Gastrocnemius medialis (tissue), 4 donors: Measurements from ENCODE around the gene ATP5PF. TPM values are rescaled to one million over a fixed set of nuclear protein-coding genes. Genes with fewer than 3 reads are reported as not detected.
"Not testable (repeated sequence)": the region's sequence is repeated elsewhere in the genome, so short reads cannot be mapped to it uniquely, and the experiment has no call there.

ENCODE experiments used
- ATAC-seq, 2 donors: fragments of 150-250 bp; one replicate each; pipeline ENCODE4 v1.9.1; 2016
- DNase-seq, 2 donors: peaks; one replicate each; pipeline ENCODE4 v3.0.0-alpha.2; 2019
- H3K27ac ChIP-seq, 4 donors: fragments of 200-600 bp; sonication (generic); 1 replicate in 1 of 4; 2 replicates in 3 of 4; pipeline ENCODE4 v1.5.1; 2016 to 2018; ENCODE audit warnings: mild to moderate bottlenecking in 2 of 4, moderate library complexity in 1 of 4
- H3K27me3 ChIP-seq, 3 donors: fragments of 200-600 bp; sonication (generic) in 2 of 3; 1 replicate in 1 of 3; 2 replicates in 2 of 3; pipeline versions ENCODE4 v1.5.1 to v1.6.0; 2016 to 2019; ENCODE audit warnings: mild to moderate bottlenecking in 1 of 3, moderate library complexity in 1 of 3
- H3K36me3 ChIP-seq, 2 donors: fragments of 200-600 bp; sonication (generic) in 1 of 2; one replicate each; pipeline ENCODE4 v1.5.1; 2017 to 2018
- H3K4me1 ChIP-seq, 2 donors: fragments of 200-600 bp; sonication (generic) in 1 of 2; one replicate each; pipeline ENCODE4 v1.5.1; 2016 to 2017; ENCODE audit warnings: mild to moderate bottlenecking in 2 of 2
- H3K4me3 ChIP-seq, 4 donors: fragments of 200-600 bp; sonication (generic) in 3 of 4; 1 replicate in 1 of 4; 2 replicates in 3 of 4; pipeline ENCODE4 v1.5.1; 2016 to 2019; ENCODE audit warnings: mild to moderate bottlenecking in 2 of 4
- H3K9me3 ChIP-seq, 3 donors: fragments of 200-600 bp; sonication (generic) in 2 of 3; 1 replicate in 1 of 3; 2 replicates in 2 of 3; pipeline ENCODE4 v1.5.1; 2016 to 2019
- CTCF ChIP-seq, 5 experiments: fragments of 450-650 bp in 3 of 5; fragments of 200-600 bp in 2 of 5; sonication (generic) in 2 of 5; IDR thresholded peaks in 4 of 5; conservative IDR thresholded peaks in 1 of 5; 1 replicate in 4 of 5; 2 replicates in 1 of 5; pipeline ENCODE4 v1.5.1; 2016 to 2019; ENCODE audit warnings: antibody characterized with exemption in 5 of 5, mild to moderate bottlenecking in 3 of 5, moderate library complexity in 3 of 5
- POLR2A ChIP-seq, 2 donors: fragments of 450-650 bp; IDR thresholded peaks; one replicate each; pipeline ENCODE4 v1.6.1; 2017; ENCODE audit warnings: antibody characterized with exemption in 2 of 2, mild to moderate bottlenecking in 2 of 2, moderate library complexity in 2 of 2
- in situ Hi-C, 4 donors: fragments of 200-750 bp; cut with MboI; loops; one replicate each; pipeline versions ENCODE4 v1.15.0 to v1.8.0; 2017; ENCODE audit warnings: low sequenced_read_pairs in 4 of 4
- intact Hi-C: fragments of 100-400 bp; cut with DNase I; formaldehyde crosslinking; loops from one replicate; pipeline ENCODE4 v1.15.1; 2023; ENCODE audit warnings: low total_unique reads
- total RNA-seq, 4 donors: library from RNA; depleted of rRNA; stranded (reverse); fragments of >200 nt; gene quantifications; one replicate each; pipeline versions ENCODE4 v1.1.0 to v1.2.3, GENCODE V29; 2016

Gene ATP5PF
- total RNA-seq, 4 donors from 2014 or later = 155 to 306 (median 198) TPM

DNA sequence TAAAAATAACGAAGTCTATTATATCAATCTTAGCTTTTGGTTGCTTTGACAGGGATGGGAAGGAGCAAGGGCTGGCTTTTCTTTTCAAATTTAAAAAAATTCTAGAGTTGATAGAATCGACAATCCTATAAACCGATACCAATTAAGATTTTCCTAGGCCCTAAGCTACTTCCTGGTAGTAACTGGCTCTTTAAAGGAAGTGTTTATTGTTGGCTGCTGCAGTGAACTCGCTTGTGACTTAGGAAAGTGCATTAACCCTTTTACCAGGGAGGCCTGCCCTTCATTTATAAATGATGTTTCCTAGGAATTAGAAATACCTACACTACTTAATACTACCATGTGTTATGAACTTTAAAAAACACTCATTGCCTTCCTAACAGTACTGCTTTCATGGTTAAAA, 33.2 kb downstream of the ATP5PF start:
- TF ChIP-seq CTCF (IDR thresholded peaks at IDR 0.05 in 4 of 5, conservative IDR thresholded peaks at IDR 0.05 in 1 of 5) (no peak), POLR2A (IDR thresholded peaks at IDR 0.05) (no peak)
- intact Hi-C loops = no loop called here
- H3K36me3 ChIP-seq = no peaks in the 10 kb centered on the region
- no peak for DNase-seq
- no peak for ATAC-seq
- H3K27ac ChIP-seq = peak overlapping the region in 1 of 4 donors; percentile 37
- no peak overlapping the region for H3K4me3 ChIP-seq
- in situ Hi-C loops = no loop called here
- no peaks in the 10 kb centered on the region for H3K4me1 ChIP-seq
- H3K9me3 ChIP-seq = no peaks in the 10 kb centered on the region
- no peaks in the 10 kb centered on the region for H3K27me3 ChIP-seq

- peak overlapping the region in 1 of 4 donors; percentile 37 for H3K27ac ChIP-seq
- no peaks in the 10 kb centered on the region for H3K27me3 ChIP-seq
- no peaks in the 10 kb centered on the region for H3K9me3 ChIP-seq
- TF ChIP-seq POLR2A (IDR thresholded peaks at IDR 0.05) (no peak), CTCF (IDR thresholded peaks at IDR 0.05 in 4 of 5, conservative IDR thresholded peaks at IDR 0.05 in 1 of 5) (no peak)
- ATAC-seq = no peak
- no peak overlapping the region for H3K4me3 ChIP-seq
- H3K36me3 ChIP-seq = no peaks in the 10 kb centered on the region
- H3K4me1 ChIP-seq = no peaks in the 10 kb centered on the region
- no peak for DNase-seq
- intact Hi-C loops = no loop called here
- in situ Hi-C loops = no loop called here
These were observed 34.0 kb downstream of the ATP5PF start for GRCh38 chr21:25700741-25701140.

DNA sequence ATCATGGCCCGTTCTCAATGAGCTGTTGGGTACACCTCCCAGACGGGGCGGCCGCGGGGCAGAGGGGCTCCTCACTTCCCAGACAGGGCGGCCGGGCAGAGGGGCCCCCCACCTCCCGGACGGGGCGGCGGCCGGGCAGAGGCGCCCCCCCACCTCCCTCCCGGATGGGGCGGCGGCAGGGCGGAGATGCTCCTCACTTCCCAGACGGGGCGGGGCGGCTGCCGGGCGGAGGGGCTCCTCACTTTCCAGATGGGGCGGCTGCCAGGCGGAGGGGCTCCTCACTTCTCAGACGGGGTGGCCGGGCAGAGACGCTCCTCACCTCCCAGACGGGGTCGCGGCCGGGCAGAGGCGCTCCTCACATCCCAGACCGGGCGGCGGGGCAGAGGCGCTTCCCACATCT, 39.2 kb downstream of the ATP5PF start:
- in situ Hi-C loops, H3K9me3 ChIP-seq, H3K36me3 ChIP-seq, ATAC-seq, DNase-seq, H3K4me3 ChIP-seq, H3K27ac ChIP-seq, H3K27me3 ChIP-seq, intact Hi-C loops, H3K4me1 ChIP-seq: not testable (repeated sequence)

- H3K27me3 ChIP-seq = no peaks in the 10 kb centered on the region
- H3K9me3 ChIP-seq = no peaks in the 10 kb centered on the region
- no peak for DNase-seq
- in situ Hi-C loops (no loop called here), intact Hi-C loops (no loop called here)
- TF ChIP-seq CTCF (IDR thresholded peaks at IDR 0.05 in 4 of 5, conservative IDR thresholded peaks at IDR 0.05 in 1 of 5) = no peak
- TF ChIP-seq POLR2A (IDR thresholded peaks at IDR 0.05) = no peak
- H3K4me3 ChIP-seq = no peak overlapping the region
- H3K4me1 ChIP-seq = peaks cover 0 to 9% of the 10 kb centered on the region in 2 donors
- H3K27ac ChIP-seq = no peak overlapping the region
- no peak for ATAC-seq
- H3K36me3 ChIP-seq = no peaks in the 10 kb centered on the region
These were observed 42.7 kb downstream of the ATP5PF start for GRCh38 chr21:25691976-25692375.

DNA sequence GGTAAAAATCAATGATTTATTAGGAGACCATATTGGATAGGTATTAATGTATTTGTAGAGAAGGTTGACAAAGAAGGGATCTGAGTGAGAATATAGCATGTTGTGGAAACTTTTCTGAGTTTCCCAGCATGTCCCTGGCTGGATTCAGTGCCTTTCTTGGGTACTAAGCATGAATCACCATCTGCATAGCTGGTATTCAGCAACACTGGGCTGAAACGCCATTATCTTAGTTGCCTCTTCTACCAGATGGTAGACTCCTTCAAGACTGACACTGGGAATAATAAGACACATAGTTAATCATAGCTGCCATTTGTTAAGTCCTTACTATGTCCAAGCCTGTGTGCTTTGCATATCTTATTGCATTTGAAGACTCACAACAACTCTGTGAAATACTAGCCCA, 45.5 kb downstream of the ATP5PF start:
- peaks cover 0 to 9% of the 10 kb centered on the region in 2 donors for H3K4me1 ChIP-seq
- H3K27me3 ChIP-seq = no peaks in the 10 kb centered on the region
- H3K4me3 ChIP-seq = no peak overlapping the region
- in situ Hi-C loops = no loop called here
- intact Hi-C loops = no loop called here
- ATAC-seq (no peak), DNase-seq (no peak)
- no peaks in the 10 kb centered on the region for H3K9me3 ChIP-seq
- H3K27ac ChIP-seq = peak overlapping the region in 2 of 4 donors; percentile 51 to 66
- H3K36me3 ChIP-seq = no peaks in the 10 kb centered on the region
- TF ChIP-seq CTCF (IDR thresholded peaks at IDR 0.05 in 4 of 5, conservative IDR thresholded peaks at IDR 0.05 in 1 of 5) (no peak), POLR2A (IDR thresholded peaks at IDR 0.05) (no peak)
